Panc1 (cell line): ENCODE results near the gene ALS2CL. TPM values are rescaled to one million over a fixed set of nuclear protein-coding genes. Genes with fewer than 3 reads are reported as not detected.

Experiments used
- ATAC-seq: fragments of 200-7000 bp; cut with Tn5 transposase; 2 replicates; pipeline ENCODE4 v1.9.1; 2020; ENCODE audit warnings: mild to moderate bottlenecking, moderate library complexity
- BruUV-seq: library from RNA; stranded (reverse); fragments of 400-500 nt; replicated peaks from 2 replicates; lab custom pipeline; 2021; lab: Mats Ljungman, UMichigan
- CTCF ChIA-PET: fragments of 300-600 bp; sonication (Branson Sonifier 250); formaldehyde crosslinking; loops from one replicate; lab custom pipeline; 2022; ENCODE audit warnings: antibody characterized with exemption; lab: Charles Lee
- POLR2A ChIA-PET: fragments of 300-600 bp; sonication (Branson Sonifier 250); formaldehyde crosslinking; loops from one replicate; lab custom pipeline; 2022; ENCODE audit warnings: antibody characterized with exemption; lab: Charles Lee
- DNase-seq: peaks from one replicate; pipeline ENCODE4 v3.0.0-alpha.2; 2010; ENCODE audit warnings: low read depth, low spot score
- H3K27ac ChIP-seq: 2 replicates; pipeline ENCODE4 v1.5.1; 2011; ENCODE audit warnings: mild to moderate bottlenecking, low read length, inconsistent platforms
- H3K27me3 ChIP-seq: fragments of 200-500 bp; sonication (Bioruptor generic); 2 replicates; pipeline ENCODE4 v1.6.0; 2014; ENCODE audit warnings: low read length, inconsistent platforms; ENCODE audit not compliant: control insufficient read depth, insufficient read depth
- H3K36me3 ChIP-seq: fragments of 200-500 bp; sonication (Bioruptor generic); 2 replicates; pipeline ENCODE4 v1.5.1; 2014; ENCODE audit warnings: inconsistent platforms, mild to moderate bottlenecking, low read length, moderate library complexity; ENCODE audit not compliant: control insufficient read depth, insufficient read depth
- H3K4me1 ChIP-seq: 2 replicates; pipeline ENCODE4 v1.5.1; 2011; ENCODE audit warnings: inconsistent platforms, mild to moderate bottlenecking, low read length, moderate library complexity; ENCODE audit not compliant: control insufficient read depth, insufficient read depth
- H3K4me3 ChIP-seq, 2 experiments: 2 replicates each; pipeline ENCODE4 v1.5.1; 2011 to 2012; ENCODE audit warnings: low read depth in 2 of 2, low read length in 2 of 2, mild to moderate bottlenecking in 2 of 2, inconsistent platforms in 1 of 2, moderate library complexity in 1 of 2
- H3K9me3 ChIP-seq: fragments of 200-500 bp; sonication (Bioruptor generic); 2 replicates; pipeline ENCODE4 v1.5.1; 2014; ENCODE audit warnings: low read depth, mild to moderate bottlenecking, inconsistent platforms, low read length, moderate library complexity; ENCODE audit not compliant: control insufficient read depth, insufficient read depth
- CTCF ChIP-seq: fragments of 450-650 bp; IDR thresholded peaks from 2 replicates; pipeline ENCODE4 v1.5.1; 2017; ENCODE audit warnings: mild to moderate bottlenecking
- POLR2AphosphoS5 ChIP-seq: IDR thresholded peaks from 2 replicates; pipeline ENCODE4 v1.6.1; 2012; ENCODE audit warnings: mild to moderate bottlenecking, low read depth, low read length, moderate library complexity
- REST ChIP-seq, 2 experiments: IDR thresholded peaks; 2 replicates each; pipeline ENCODE4 v1.6.1; 2011 to 2012; ENCODE audit warnings: low read depth in 2 of 2, control low read depth in 1 of 2, low read length in 1 of 2, mild to moderate bottlenecking in 1 of 2, moderate library complexity in 1 of 2; ENCODE audit not compliant: insufficient read depth in 1 of 2
- SIN3A ChIP-seq: IDR thresholded peaks from 2 replicates; pipeline ENCODE4 v1.6.1; 2012; ENCODE audit warnings: low read depth, mild to moderate bottlenecking, low read length, moderate library complexity, borderline replicate concordance; ENCODE audit not compliant: insufficient read depth
- TCF7L2 ChIP-seq: IDR thresholded peaks from 2 replicates; pipeline ENCODE4 v1.6.1; 2011; ENCODE audit warnings: mild to moderate bottlenecking, low read depth, low read length, inconsistent platforms
- in situ Hi-C: cut with HindIII; loops from 2 replicates; pipeline ENCODE4 v1.10.0; 2016; ENCODE audit warnings: low sequenced_read_pairs, low pct_unique_long_range_greater_than_20kb
- intact Hi-C: fragments of 100-400 bp; cut with micrococcal nuclease; formaldehyde crosslinking; loops from one replicate; pipeline ENCODE4 v1.10.0; 2022; ENCODE audit not compliant: unreplicated experiment
- total RNA-seq: library from RNA; stranded (reverse); gene quantifications from one replicate; pipeline ENCODE4 v1.2.1, GENCODE V29; 2021; ENCODE audit not compliant: unreplicated experiment

ALS2CL gene
- total RNA-seq, 1 experiment from 2014 or later = 2.7 TPM

- Histone ChIP-seq H3K27ac (no peak overlapping the region), H3K4me1 (no peaks in the 10 kb centered on the region), H3K4me3 (no peak overlapping the region), H3K27me3 (no peaks in the 10 kb centered on the region), H3K9me3 (no peaks in the 10 kb centered on the region), H3K36me3 (no peaks in the 10 kb centered on the region)
- intact Hi-C loops (no loop called here), in situ Hi-C loops (no loop called here)
- ChIA-PET CTCF (no interaction called here), POLR2A (no interaction called here)
- no peak for ATAC-seq
- no TSS peak for BruUV-seq
- no peak for TF ChIP-seq SIN3A
- no peak for TF ChIP-seq REST (IDR thresholded peaks at IDR 0.05; ENCODE audit: insufficient read depth in 1 of 2, low read depth in 2 of 2, low read length in 1 of 2)
- no peak for TF ChIP-seq TCF7L2
- TF ChIP-seq CTCF = no peak
- no peak for TF ChIP-seq POLR2AphosphoS5
- no peak for DNase-seq
Measured at GRCh38 chr3:46685446-46685845, 8.0 kb downstream of the ALS2CL start.

GRCh38 chr3:46684891-46685290 is 8.6 kb downstream of the ALS2CL start:
- H3K27ac ChIP-seq = no peak overlapping the region
- H3K9me3 ChIP-seq = no peaks in the 10 kb centered on the region
- intact Hi-C loops = no loop called here
- no peak for DNase-seq
- H3K27me3 ChIP-seq = no peaks in the 10 kb centered on the region
- TF ChIP-seq TCF7L2 (no peak), SIN3A (no peak), POLR2AphosphoS5 (no peak), REST (IDR thresholded peaks at IDR 0.05; ENCODE audit: insufficient read depth in 1 of 2, low read depth in 2 of 2, low read length in 1 of 2) (no peak), CTCF (no peak)
- H3K36me3 ChIP-seq = no peaks in the 10 kb centered on the region
- in situ Hi-C loops = no loop called here
- no TSS peak for BruUV-seq
- H3K4me1 ChIP-seq = no peaks in the 10 kb centered on the region
- CTCF ChIA-PET = no interaction called here
- H3K4me3 ChIP-seq = no peak overlapping the region
- POLR2A ChIA-PET = no interaction called here
- ATAC-seq = no peak
